Measurements from ENCODE around the gene PIKFYVE. TPM values are rescaled to one million over a fixed set of nuclear protein-coding genes. Genes with fewer than 3 reads are reported as not detected.
A peak's percentile ranks its signal among the peaks of the same experiment; 100 is the strongest.
"Not testable (repeated sequence)": the region's sequence is repeated elsewhere in the genome, so short reads cannot be mapped to it uniquely, and the experiment has no call there.

PIKFYVE gene
- total RNA-seq, 1 experiment from 2014 or later: 34.8 TPM

- ChIA-PET CTCF (interaction anchor here (1.5 to 2.7 kb wide), 3 partner anchors 10 to 154 kb away, joined by 5 to 24 read pairs (median 12); partner anchors contain the start of gene PIKFYVE), POLR2A (no interaction called here)
- peak; percentile 1; the same call in 1 of the 2 replicates for ATAC-seq
- H3K4me3 ChIP-seq (ENCODE audit: low read depth in 2 of 2, low read length in 2 of 2): peak overlapping the region; percentile 100
- no peaks in the 10 kb centered on the region for H3K9me3 ChIP-seq (ENCODE audit: control insufficient read depth, insufficient read depth, low read depth, low read length)
- no peak for DNase-seq (ENCODE audit: low read depth, low spot score)
- peak overlapping the region; percentile 83 for H3K27ac ChIP-seq (ENCODE audit: low read length)
- peaks cover 3% of the 10 kb centered on the region for H3K36me3 ChIP-seq (ENCODE audit: control insufficient read depth, insufficient read depth, low read length)
- TF ChIP-seq SIN3A (IDR thresholded peaks at IDR 0.05; ENCODE audit: borderline replicate concordance, insufficient read depth, low read depth, low read length) (no peak), TCF7L2 (IDR thresholded peaks at IDR 0.05; ENCODE audit: low read depth, low read length) (no peak), POLR2AphosphoS5 (IDR thresholded peaks at IDR 0.05; ENCODE audit: low read depth, low read length) (no peak), REST (IDR thresholded peaks at IDR 0.05; ENCODE audit: insufficient read depth in 1 of 2, low read depth in 2 of 2, low read length in 1 of 2) (no peak)
- TF ChIP-seq, protein P1, sequence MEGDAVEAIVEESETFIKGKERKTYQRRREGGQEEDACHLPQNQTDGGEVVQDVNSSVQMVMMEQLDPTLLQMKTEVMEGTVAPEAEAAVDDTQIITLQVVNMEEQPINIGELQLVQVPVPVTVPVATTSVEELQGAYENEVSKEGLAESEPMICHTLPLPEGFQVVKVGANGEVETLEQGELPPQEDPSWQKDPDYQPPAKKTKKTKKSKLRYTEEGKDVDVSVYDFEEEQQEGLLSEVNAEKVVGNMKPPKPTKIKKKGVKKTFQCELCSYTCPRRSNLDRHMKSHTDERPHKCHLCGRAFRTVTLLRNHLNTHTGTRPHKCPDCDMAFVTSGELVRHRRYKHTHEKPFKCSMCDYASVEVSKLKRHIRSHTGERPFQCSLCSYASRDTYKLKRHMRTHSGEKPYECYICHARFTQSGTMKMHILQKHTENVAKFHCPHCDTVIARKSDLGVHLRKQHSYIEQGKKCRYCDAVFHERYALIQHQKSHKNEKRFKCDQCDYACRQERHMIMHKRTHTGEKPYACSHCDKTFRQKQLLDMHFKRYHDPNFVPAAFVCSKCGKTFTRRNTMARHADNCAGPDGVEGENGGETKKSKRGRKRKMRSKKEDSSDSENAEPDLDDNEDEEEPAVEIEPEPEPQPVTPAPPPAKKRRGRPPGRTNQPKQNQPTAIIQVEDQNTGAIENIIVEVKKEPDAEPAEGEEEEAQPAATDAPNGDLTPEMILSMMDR (IDR thresholded peaks at IDR 0.05): no peak; the same call in none of the 2 replicates
- H3K27me3 ChIP-seq (ENCODE audit: control insufficient read depth, insufficient read depth, low read length): no peaks in the 10 kb centered on the region
- intact Hi-C loops (cut with micrococcal nuclease; ENCODE audit: unreplicated experiment) (loop anchor here (2.0 kb wide), 1 partner anchor 153 kb away; no protein-coding TSS in a partner anchor), in situ Hi-C loops (cut with HindIII; ENCODE audit: low pct_unique_long_range_greater_than_20kb, low sequenced_read_pairs) (no loop called here)
- BruUV-seq (replicated peaks): no TSS peak
- H3K4me1 ChIP-seq (ENCODE audit: control insufficient read depth, insufficient read depth, low read length): peaks cover 15% of the 10 kb centered on the region
These were observed 10.4 kb upstream of the PIKFYVE start for GRCh38 chr2:208255557-208256106.

DNA sequence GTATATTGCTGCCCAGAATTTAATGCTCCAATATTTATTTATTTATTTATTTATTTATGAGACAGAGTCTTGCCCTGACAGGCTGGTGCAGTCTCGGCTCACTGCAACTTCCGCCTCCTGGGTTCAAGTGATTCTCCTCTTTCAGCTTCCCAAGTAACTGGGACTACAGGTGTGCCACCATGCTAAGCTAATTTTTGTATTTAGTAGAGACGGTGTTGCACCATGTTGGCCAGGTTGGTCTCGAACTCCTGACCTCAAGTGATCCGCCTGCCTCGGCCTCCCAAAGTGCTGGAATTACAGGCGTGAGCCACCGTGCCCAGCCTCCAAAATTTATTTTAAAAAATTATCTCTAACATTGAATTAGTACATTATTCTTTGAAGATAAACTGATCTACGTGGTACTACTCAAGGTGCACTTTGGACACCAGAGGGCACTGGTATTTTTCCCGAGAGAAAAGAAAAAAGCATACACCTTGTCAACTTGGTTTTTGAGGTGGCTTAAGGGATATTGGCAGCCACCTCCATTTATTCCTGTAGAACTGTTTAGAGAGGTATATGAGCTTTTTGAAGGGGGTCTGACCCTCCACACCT, 9.8 kb upstream of the PIKFYVE start:
- DNase-seq (ENCODE audit: low read depth, low spot score) (no peak), ATAC-seq (no peak)
- intact Hi-C loops (cut with micrococcal nuclease; ENCODE audit: unreplicated experiment): no loop called here
- H3K36me3 ChIP-seq (ENCODE audit: control insufficient read depth, insufficient read depth, low read length): no peaks in the 10 kb centered on the region; the same call in 1 of the 2 replicates
- no peaks in the 10 kb centered on the region for H3K9me3 ChIP-seq (ENCODE audit: control insufficient read depth, insufficient read depth, low read depth, low read length)
- peaks cover 15% of the 10 kb centered on the region for H3K4me1 ChIP-seq (ENCODE audit: control insufficient read depth, insufficient read depth, low read length)
- H3K27ac ChIP-seq (ENCODE audit: low read length): no peak overlapping the region
- H3K27me3 ChIP-seq (ENCODE audit: control insufficient read depth, insufficient read depth, low read length): no peaks in the 10 kb centered on the region
- POLR2A ChIA-PET: interaction anchor here (0.6 kb wide), 1 partner anchor 1499 kb away, joined by 3 read pairs; no protein-coding TSS in a partner anchor
- TF ChIP-seq REST (IDR thresholded peaks at IDR 0.05; ENCODE audit: insufficient read depth in 1 of 2, low read depth in 2 of 2, low read length in 1 of 2): no peak
- TF ChIP-seq, protein P1 (IDR thresholded peaks at IDR 0.05): peak; percentile 74
- H3K4me3 ChIP-seq (ENCODE audit: low read depth in 2 of 2, low read length in 2 of 2): no peak overlapping the region
- in situ Hi-C loops (cut with HindIII; ENCODE audit: low pct_unique_long_range_greater_than_20kb, low sequenced_read_pairs): no loop called here
- CTCF ChIA-PET: no interaction called here
- no TSS peak for BruUV-seq (replicated peaks)

- intact Hi-C loops (cut with micrococcal nuclease; ENCODE audit: unreplicated experiment); in situ Hi-C loops (cut with HindIII; ENCODE audit: low pct_unique_long_range_greater_than_20kb, low sequenced_read_pairs); CTCF ChIA-PET; H3K36me3 ChIP-seq (ENCODE audit: control insufficient read depth, insufficient read depth, low read length); H3K9me3 ChIP-seq (ENCODE audit: control insufficient read depth, insufficient read depth, low read depth, low read length); H3K27ac ChIP-seq (ENCODE audit: low read length); DNase-seq (ENCODE audit: low read depth, low spot score); ATAC-seq; H3K27me3 ChIP-seq (ENCODE audit: control insufficient read depth, insufficient read depth, low read length); BruUV-seq (replicated peaks): not testable (repeated sequence)
- peaks cover 15% of the 10 kb centered on the region for H3K4me1 ChIP-seq (ENCODE audit: control insufficient read depth, insufficient read depth, low read length)
- H3K4me3 ChIP-seq (ENCODE audit: low read depth in 2 of 2, low read length in 2 of 2): peak overlapping the region in 1 of 2 experiments; percentile 1; a peak in 1 of 4 replicates
- POLR2A ChIA-PET: interaction anchor here (0.6 kb wide), 1 partner anchor 1498 kb away, joined by 3 read pairs; no protein-coding TSS in a partner anchor
These were observed 8.9 kb upstream of the PIKFYVE start for GRCh38 chr2:208256849-208257813.
